ENCODE measurements around the gene DRC1.

GRCh38 chr2:26359886-26360473, 41.7 kb upstream of the DRC1 start:
- TF ChIP-seq EZH2 (IDR thresholded peaks at IDR 0.05) (no peak), POLR2AphosphoS5 (IDR thresholded peaks at IDR 0.05; ENCODE audit: borderline replicate concordance, low read depth, low read length) (no peak), FOXP2 (optimal IDR thresholded peaks at IDR 0.05; ENCODE audit: control extremely low read depth, extremely low read length, insufficient read depth) (no peak)

Measured in SK-N-MC (cell line).